ENCODE data around the gene KRT71. TPM values are rescaled to one million over a fixed set of nuclear protein-coding genes. Genes with fewer than 3 reads are reported as not detected.

Gene KRT71
- total RNA-seq, 1 experiment from 2014 or later = not detected

GRCh38 chr12:52561880-52562449 lies 9.0 kb upstream of the KRT71 start:
- no TSS peak for BruUV-seq (replicated peaks)
- POLR2A ChIA-PET = interaction anchor here (0.7 kb wide), 1 partner anchor 790 kb away, joined by 6 read pairs; no protein-coding TSS in a partner anchor
- DNase-seq (ENCODE audit: low read depth, low spot score) (no peak), ATAC-seq (peak; percentile 66)
- H3K27ac ChIP-seq (ENCODE audit: low read length) = no peak overlapping the region
- CTCF ChIA-PET = no interaction called here
- no peak for TF ChIP-seq POLR2AphosphoS5 (IDR thresholded peaks at IDR 0.05; ENCODE audit: low read depth, low read length)
- TF ChIP-seq TCF7L2 (IDR thresholded peaks at IDR 0.05; ENCODE audit: low read depth, low read length) = no peak
- no peak for TF ChIP-seq SIN3A (IDR thresholded peaks at IDR 0.05; ENCODE audit: borderline replicate concordance, insufficient read depth, low read depth, low read length)
- no peak for TF ChIP-seq REST (IDR thresholded peaks at IDR 0.05; ENCODE audit: insufficient read depth in 1 of 2, low read depth in 2 of 2, low read length in 1 of 2)
- no peak for TF ChIP-seq CTCF (IDR thresholded peaks at IDR 0.05)
- no peak overlapping the region for H3K4me3 ChIP-seq (ENCODE audit: low read depth in 2 of 2, low read length in 2 of 2)
- H3K36me3 ChIP-seq (ENCODE audit: control insufficient read depth, insufficient read depth, low read length) = no peaks in the 10 kb centered on the region
- intact Hi-C loops (cut with micrococcal nuclease; ENCODE audit: unreplicated experiment) = no loop called here
- H3K27me3 ChIP-seq (ENCODE audit: control insufficient read depth, insufficient read depth, low read length) = peaks cover 29% of the 10 kb centered on the region
- no peaks in the 10 kb centered on the region for H3K4me1 ChIP-seq (ENCODE audit: control insufficient read depth, insufficient read depth, low read length)
- no peaks in the 10 kb centered on the region for H3K9me3 ChIP-seq (ENCODE audit: control insufficient read depth, insufficient read depth, low read depth, low read length)
- in situ Hi-C loops (cut with HindIII; ENCODE audit: low pct_unique_long_range_greater_than_20kb, low sequenced_read_pairs) = no loop called here

GRCh38 chr12:52559979-52560378 lies 7.0 kb upstream of the KRT71 start:
- ChIA-PET POLR2A (no interaction called here), CTCF (interaction anchor here (0.5 to 0.7 kb wide), 3 partner anchors 188 to 466 kb away, joined by 3 read pairs; no protein-coding TSS in a partner anchor)
- no peak for TF ChIP-seq TCF7L2 (IDR thresholded peaks at IDR 0.05; ENCODE audit: low read depth, low read length)
- TF ChIP-seq REST (IDR thresholded peaks at IDR 0.05; ENCODE audit: insufficient read depth in 1 of 2, low read depth in 2 of 2, low read length in 1 of 2) = no peak
- TF ChIP-seq CTCF (IDR thresholded peaks at IDR 0.05) = no peak
- no peak for TF ChIP-seq POLR2AphosphoS5 (IDR thresholded peaks at IDR 0.05; ENCODE audit: low read depth, low read length)
- no peak for TF ChIP-seq SIN3A (IDR thresholded peaks at IDR 0.05; ENCODE audit: borderline replicate concordance, insufficient read depth, low read depth, low read length)
- H3K9me3 ChIP-seq (ENCODE audit: control insufficient read depth, insufficient read depth, low read depth, low read length) = no peaks in the 10 kb centered on the region
- no peak overlapping the region for H3K27ac ChIP-seq (ENCODE audit: low read length)
- no peak overlapping the region for H3K4me3 ChIP-seq (ENCODE audit: low read depth in 2 of 2, low read length in 2 of 2)
- no peaks in the 10 kb centered on the region for H3K4me1 ChIP-seq (ENCODE audit: control insufficient read depth, insufficient read depth, low read length)
- H3K27me3 ChIP-seq (ENCODE audit: control insufficient read depth, insufficient read depth, low read length) = peaks cover 24% of the 10 kb centered on the region
- in situ Hi-C loops (cut with HindIII; ENCODE audit: low pct_unique_long_range_greater_than_20kb, low sequenced_read_pairs) = no loop called here
- intact Hi-C loops (cut with micrococcal nuclease; ENCODE audit: unreplicated experiment) = no loop called here
- DNase-seq (ENCODE audit: low read depth, low spot score) (no peak), ATAC-seq (no peak)
- BruUV-seq (replicated peaks) = no TSS peak
- H3K36me3 ChIP-seq (ENCODE audit: control insufficient read depth, insufficient read depth, low read length) = no peaks in the 10 kb centered on the region

Measured in Panc1 (cell line).